HepG2 (cell line): ENCODE results near the gene SPAG7. TPM values are rescaled to one million over a fixed set of nuclear protein-coding genes. Genes with fewer than 3 reads are reported as not detected.

Source experiments
- ELF3 ChIP-seq: IDR thresholded peaks from 2 replicates; pipeline ENCODE4 v1.6.1; 2016; ENCODE audit warnings: missing genetic modification reagents, missing compliant biosample characterization
- TBL1XR1 ChIP-seq: fragments of 150-350 bp; IDR thresholded peaks from 2 replicates; pipeline ENCODE4 v1.6.1; 2014; ENCODE audit warnings: borderline replicate concordance, low read length; ENCODE audit not compliant: partially characterized antibody
- ZNF333 ChIP-seq: sonication (generic); formaldehyde crosslinking; IDR thresholded peaks from 2 replicates; pipeline ENCODE4 v1.4.0; 2020; ENCODE audit warnings: mild to moderate bottlenecking, missing genetic modification reagents, borderline replicate concordance
- ZNF431 ChIP-seq: sonication (generic); formaldehyde crosslinking; IDR thresholded peaks from 2 replicates; pipeline ENCODE4 v1.9.0; 2022; ENCODE audit warnings: missing genetic modification reagents, low read depth, mild to moderate bottlenecking, borderline replicate concordance
- ZNF570 ChIP-seq: sonication (generic); formaldehyde crosslinking; IDR thresholded peaks from 2 replicates; pipeline ENCODE4 v1.4.0; 2020; ENCODE audit warnings: mild to moderate bottlenecking, missing genetic modification reagents, borderline replicate concordance
- ZNF816 ChIP-seq: sonication (generic); formaldehyde crosslinking; IDR thresholded peaks from 2 replicates; pipeline ENCODE4 v1.8.0; 2022; ENCODE audit warnings: missing genetic modification reagents, mild to moderate bottlenecking, borderline replicate concordance
- polyA plus RNA-seq, 8 experiments: library from polyadenylated mRNA; depleted of rRNA in 3 of 8; stranded (reverse) in 7 of 8; unstranded in 1 of 8; fragments of >200 nt; fragmentation: Illumina TruSeq in 4 of 8; extraction: Trizol in 4 of 8; gene quantifications; 2 replicates each; pipeline versions ENCODE4 v1.2.1 to v1.2.3, GENCODE V29; 2011 to 2016; ENCODE audit warnings: low read depth in 4 of 8, missing spikeins in 1 of 8, mixed read lengths in 1 of 8; ENCODE audit not compliant: insufficient read depth in 1 of 8
- total RNA-seq, 5 experiments: library from RNA; depleted of rRNA; stranded (reverse); fragments of >200 nt; fragmentation: Illumina TruSeq; extraction: Trizol; gene quantifications; 2 replicates each; pipeline ENCODE4 v1.2.3, GENCODE V29; 2016; ENCODE audit warnings: low read depth in 1 of 5
- TF ChIP-seq, protein P1 (sequence below): sonication (generic); formaldehyde crosslinking; IDR thresholded peaks from 2 replicates; pipeline ENCODE4 v1.5.0; 2020; ENCODE audit warnings: mild to moderate bottlenecking, missing genetic modification reagents
- TF ChIP-seq, protein P2 (sequence below): sonication (generic); formaldehyde crosslinking; IDR thresholded peaks from 2 replicates; pipeline ENCODE4 v1.5.0; 2020; ENCODE audit warnings: missing genetic modification reagents, mild to moderate bottlenecking, borderline replicate concordance
- TF ChIP-seq, protein P3 (sequence below): sonication (generic); formaldehyde crosslinking; IDR thresholded peaks from 2 replicates; pipeline ENCODE4 v1.5.0; 2020; ENCODE audit warnings: mild to moderate bottlenecking, missing genetic modification reagents, borderline replicate concordance
- TF ChIP-seq, protein P4 (sequence below): sonication (generic); formaldehyde crosslinking; IDR thresholded peaks from 2 replicates; pipeline ENCODE4 v1.5.1; 2020; ENCODE audit warnings: missing genetic modification reagents, mild to moderate bottlenecking, borderline replicate concordance
- TF ChIP-seq, protein P5 (sequence below): sonication (generic); formaldehyde crosslinking; IDR thresholded peaks from 2 replicates; pipeline ENCODE4 v1.8.1; 2023; ENCODE audit warnings: mild to moderate bottlenecking, missing genetic modification reagents, borderline replicate concordance
- TF ChIP-seq, protein P6 (sequence below): sonication (generic); formaldehyde crosslinking; IDR thresholded peaks from 2 replicates; pipeline ENCODE4 v1.5.1; 2020; ENCODE audit warnings: missing genetic modification reagents, mild to moderate bottlenecking, borderline replicate concordance
- TF ChIP-seq, protein P7 (sequence below): sonication (generic); formaldehyde crosslinking; conservative IDR thresholded peaks from 2 replicates; pipeline ENCODE4 v1.8.0; 2022; ENCODE audit warnings: mild to moderate bottlenecking, moderate library complexity, missing genetic modification reagents

SPAG7 gene
- total and polyA plus RNA-seq, 2 of the 13 experiments (the other 11 are each of a cell fraction or from before 2014, with no cell fraction given) = 51.0 to 59.0 TPM

DNA sequence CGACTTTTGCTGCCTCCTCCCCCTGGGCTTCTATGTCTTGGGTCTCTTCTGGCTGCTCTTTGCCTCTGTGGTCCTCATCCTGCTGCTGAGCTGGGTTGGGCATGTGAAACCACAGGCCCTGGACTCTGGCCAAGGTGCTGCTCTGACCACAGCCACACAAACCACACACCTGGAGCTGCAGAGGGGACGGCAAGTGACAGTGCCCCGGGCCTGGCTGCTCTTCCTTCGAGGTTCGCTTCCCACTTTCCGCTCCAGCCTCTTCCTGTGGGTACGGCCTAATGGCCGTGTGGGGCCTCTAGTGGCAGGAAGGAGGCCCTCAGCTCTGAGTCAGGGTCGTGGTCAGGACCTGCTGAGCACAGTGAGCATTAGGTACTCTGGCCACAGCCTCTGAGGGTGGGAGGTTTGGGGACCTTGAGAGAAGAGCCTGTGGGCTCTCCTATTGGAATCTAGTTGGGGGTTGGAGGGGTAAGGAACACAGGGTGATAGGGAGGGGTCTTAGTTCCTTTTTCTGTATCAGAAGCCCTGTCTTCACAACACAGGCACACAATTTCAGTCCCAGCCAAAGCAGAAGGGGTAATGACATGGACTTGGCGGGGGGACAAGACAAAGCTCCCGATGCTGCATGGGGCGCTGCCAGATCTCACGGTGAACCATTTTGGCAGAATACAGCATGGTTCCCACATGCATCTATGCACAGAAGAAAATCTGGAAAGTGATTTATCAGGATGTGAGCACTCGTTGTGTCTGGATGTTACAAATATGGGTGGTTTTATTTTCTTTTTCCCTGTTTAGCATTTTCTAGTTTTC, 33.2 kb downstream of the SPAG7 start (continued):
- TF ChIP-seq, protein P1, sequence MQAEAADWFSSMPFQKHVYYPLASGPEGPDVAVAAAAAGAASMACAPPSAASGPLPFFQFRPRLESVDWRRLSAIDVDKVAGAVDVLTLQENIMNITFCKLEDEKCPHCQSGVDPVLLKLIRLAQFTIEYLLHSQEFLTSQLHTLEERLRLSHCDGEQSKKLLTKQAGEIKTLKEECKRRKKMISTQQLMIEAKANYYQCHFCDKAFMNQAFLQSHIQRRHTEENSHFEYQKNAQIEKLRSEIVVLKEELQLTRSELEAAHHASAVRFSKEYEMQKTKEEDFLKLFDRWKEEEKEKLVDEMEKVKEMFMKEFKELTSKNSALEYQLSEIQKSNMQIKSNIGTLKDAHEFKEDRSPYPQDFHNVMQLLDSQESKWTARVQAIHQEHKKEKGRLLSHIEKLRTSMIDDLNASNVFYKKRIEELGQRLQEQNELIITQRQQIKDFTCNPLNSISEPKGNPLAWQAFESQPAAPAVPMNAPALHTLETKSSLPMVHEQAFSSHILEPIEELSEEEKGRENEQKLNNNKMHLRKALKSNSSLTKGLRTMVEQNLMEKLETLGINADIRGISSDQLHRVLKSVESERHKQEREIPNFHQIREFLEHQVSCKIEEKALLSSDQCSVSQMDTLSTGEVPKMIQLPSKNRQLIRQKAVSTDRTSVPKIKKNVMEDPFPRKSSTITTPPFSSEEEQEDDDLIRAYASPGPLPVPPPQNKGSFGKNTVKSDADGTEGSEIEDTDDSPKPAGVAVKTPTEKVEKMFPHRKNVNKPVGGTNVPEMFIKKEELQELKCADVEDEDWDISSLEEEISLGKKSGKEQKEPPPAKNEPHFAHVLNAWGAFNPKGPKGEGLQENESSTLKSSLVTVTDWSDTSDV = 0 out of 2 replicates have a peak, but pooled peaks have one; percentile 31
- TF ChIP-seq, protein P2, sequence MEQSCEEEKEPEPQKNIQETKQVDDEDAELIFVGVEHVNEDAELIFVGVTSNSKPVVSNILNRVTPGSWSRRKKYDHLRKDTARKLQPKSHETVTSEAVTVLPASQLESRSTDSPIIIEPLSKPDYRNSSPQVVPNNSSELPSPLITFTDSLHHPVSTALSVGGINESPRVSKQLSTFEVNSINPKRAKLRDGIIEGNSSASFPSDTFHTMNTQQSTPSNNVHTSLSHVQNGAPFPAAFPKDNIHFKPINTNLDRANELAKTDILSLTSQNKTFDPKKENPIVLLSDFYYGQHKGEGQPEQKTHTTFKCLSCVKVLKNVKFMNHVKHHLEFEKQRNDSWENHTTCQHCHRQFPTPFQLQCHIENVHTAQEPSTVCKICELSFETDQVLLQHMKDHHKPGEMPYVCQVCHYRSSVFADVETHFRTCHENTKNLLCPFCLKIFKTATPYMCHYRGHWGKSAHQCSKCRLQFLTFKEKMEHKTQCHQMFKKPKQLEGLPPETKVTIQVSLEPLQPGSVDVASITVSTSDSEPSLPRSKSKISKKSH (CRISPR knock-in tag) = peak; percentile 76; the same call in 1 of the 2 replicates
- TF ChIP-seq, protein P3, sequence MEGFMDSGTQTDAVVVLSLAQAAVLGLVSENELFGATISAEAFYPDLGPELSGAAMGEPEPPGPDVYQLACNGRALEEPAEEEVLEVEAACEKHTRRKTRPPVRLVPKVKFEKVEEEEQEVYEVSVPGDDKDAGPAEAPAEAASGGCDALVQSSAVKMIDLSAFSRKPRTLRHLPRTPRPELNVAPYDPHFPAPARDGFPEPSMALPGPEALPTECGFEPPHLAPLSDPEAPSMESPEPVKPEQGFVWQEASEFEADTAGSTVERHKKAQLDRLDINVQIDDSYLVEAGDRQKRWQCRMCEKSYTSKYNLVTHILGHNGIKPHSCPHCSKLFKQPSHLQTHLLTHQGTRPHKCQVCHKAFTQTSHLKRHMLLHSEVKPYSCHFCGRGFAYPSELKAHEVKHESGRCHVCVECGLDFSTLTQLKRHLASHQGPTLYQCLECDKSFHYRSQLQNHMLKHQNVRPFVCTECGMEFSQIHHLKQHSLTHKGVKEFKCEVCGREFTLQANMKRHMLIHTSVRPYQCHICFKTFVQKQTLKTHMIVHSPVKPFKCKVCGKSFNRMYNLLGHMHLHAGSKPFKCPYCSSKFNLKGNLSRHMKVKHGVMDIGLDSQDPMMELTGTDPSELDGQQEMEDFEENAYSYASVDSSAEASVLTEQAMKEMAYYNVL (CRISPR knock-in tag) = peak; percentile 33; the same call in 1 of the 2 replicates
- TF ChIP-seq TBL1XR1 = no peak
- no peak for TF ChIP-seq ZNF333
- TF ChIP-seq, protein P4, sequence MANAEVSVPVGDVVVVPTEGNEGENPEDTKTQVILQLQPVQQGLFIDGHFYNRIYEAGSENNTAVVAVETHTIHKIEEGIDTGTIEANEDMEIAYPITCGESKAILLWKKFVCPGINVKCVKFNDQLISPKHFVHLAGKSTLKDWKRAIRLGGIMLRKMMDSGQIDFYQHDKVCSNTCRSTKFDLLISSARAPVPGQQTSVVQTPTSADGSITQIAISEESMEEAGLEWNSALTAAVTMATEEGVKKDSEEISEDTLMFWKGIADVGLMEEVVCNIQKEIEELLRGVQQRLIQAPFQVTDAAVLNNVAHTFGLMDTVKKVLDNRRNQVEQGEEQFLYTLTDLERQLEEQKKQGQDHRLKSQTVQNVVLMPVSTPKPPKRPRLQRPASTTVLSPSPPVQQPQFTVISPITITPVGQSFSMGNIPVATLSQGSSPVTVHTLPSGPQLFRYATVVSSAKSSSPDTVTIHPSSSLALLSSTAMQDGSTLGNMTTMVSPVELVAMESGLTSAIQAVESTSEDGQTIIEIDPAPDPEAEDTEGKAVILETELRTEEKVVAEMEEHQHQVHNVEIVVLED (CRISPR knock-in tag) = no peak
- TF ChIP-seq ZNF816 (CRISPR knock-in tag) = no peak
- no peak for TF ChIP-seq ZNF570 (CRISPR knock-in tag)
- TF ChIP-seq, protein P5, sequence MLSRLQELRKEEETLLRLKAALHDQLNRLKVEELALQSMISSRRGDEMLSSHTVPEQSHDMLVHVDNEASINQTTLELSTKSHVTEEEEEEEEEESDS = no peak
- no peak for TF ChIP-seq ZNF431 (CRISPR knock-in tag)
- TF ChIP-seq ELF3 = 0 out of 2 replicates have a peak, but pooled peaks have one; percentile 19
- TF ChIP-seq, protein P6, sequence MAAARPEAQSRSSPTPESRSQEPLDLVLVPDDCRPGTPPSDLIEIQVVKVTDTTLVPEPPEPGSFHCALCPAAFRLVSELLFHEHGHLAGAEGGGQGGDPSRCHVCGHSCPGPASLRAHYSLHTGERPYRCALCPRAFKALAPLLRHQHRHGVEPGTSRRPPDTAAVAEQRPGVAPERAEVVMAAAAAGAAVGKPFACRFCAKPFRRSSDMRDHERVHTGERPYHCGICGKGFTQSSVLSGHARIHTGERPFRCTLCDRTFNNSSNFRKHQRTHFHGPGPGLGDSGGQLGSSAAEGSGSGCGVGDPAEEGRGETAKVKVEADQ (CRISPR knock-in tag) = no peak
- TF ChIP-seq, protein P7, sequence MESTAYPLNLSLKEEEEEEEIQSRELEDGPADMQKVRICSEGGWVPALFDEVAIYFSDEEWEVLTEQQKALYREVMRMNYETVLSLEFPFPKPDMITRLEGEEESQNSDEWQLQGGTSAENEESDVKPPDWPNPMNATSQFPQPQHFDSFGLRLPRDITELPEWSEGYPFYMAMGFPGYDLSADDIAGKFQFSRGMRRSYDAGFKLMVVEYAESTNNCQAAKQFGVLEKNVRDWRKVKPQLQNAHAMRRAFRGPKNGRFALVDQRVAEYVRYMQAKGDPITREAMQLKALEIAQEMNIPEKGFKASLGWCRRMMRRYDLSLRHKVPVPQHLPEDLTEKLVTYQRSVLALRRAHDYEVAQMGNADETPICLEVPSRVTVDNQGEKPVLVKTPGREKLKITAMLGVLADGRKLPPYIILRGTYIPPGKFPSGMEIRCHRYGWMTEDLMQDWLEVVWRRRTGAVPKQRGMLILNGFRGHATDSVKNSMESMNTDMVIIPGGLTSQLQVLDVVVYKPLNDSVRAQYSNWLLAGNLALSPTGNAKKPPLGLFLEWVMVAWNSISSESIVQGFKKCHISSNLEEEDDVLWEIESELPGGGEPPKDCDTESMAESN (CRISPR knock-in tag) = peak; percentile 72; the same call in 1 of the 2 replicates
